Upper lobe of left lung (tissue), 4 donors: ENCODE measurements around the gene SEMA5A.

Experiments used
- CTCF ChIP-seq, 6 experiments: fragments of 450-650 bp in 4 of 6; fragments of 200-600 bp in 2 of 6; sonication (generic) in 2 of 6; IDR thresholded peaks; one replicate each; pipeline ENCODE4 v1.5.1; 2016 to 2019; ENCODE audit warnings: antibody characterized with exemption in 6 of 6
- EP300 ChIP-seq, 4 donors: sonication (generic); formaldehyde crosslinking; IDR thresholded peaks; one replicate each; pipeline ENCODE4 v1.5.1; 2017; ENCODE audit warnings: antibody characterized with exemption in 4 of 4, control low read depth in 2 of 4
- POLR2A ChIP-seq, 4 donors: fragments of 450-650 bp; IDR thresholded peaks; one replicate each; pipeline ENCODE4 v1.5.1; 2016 to 2017; ENCODE audit warnings: antibody characterized with exemption in 4 of 4, mild to moderate bottlenecking in 2 of 4
- POLR2AphosphoS5 ChIP-seq, 2 donors: sonication (generic); formaldehyde crosslinking; IDR thresholded peaks; one replicate each; pipeline ENCODE4 v1.5.1; 2017; ENCODE audit warnings: antibody characterized with exemption in 2 of 2

- TF ChIP-seq CTCF (IDR thresholded peaks at IDR 0.05) (no peak), POLR2A (IDR thresholded peaks at IDR 0.05) (no peak), EP300 (IDR thresholded peaks at IDR 0.05) (no peak), POLR2AphosphoS5 (IDR thresholded peaks at IDR 0.05) (no peak)
Observed at GRCh38 chr5:9365512-9365911, 180.4 kb downstream of the SEMA5A start.
